Osteoblast (primary cell): ENCODE measurements around the gene FARS2. TPM values are rescaled to one million over a fixed set of nuclear protein-coding genes. Genes with fewer than 3 reads are reported as not detected.

Experiments used
- DNase-seq: peaks from one replicate; pipeline ENCODE4 v3.0.0; 2011; ENCODE audit warnings: low spot score, mixed read lengths; ENCODE audit not compliant: insufficient read length; ENCODE audit errors: missing footprints
- H2AFZ ChIP-seq: 2 replicates; pipeline ENCODE4 v1.6.0; 2011; ENCODE audit warnings: mild to moderate bottlenecking, low read length
- H3K27ac ChIP-seq: 2 replicates; pipeline ENCODE4 v1.5.1; 2011; ENCODE audit warnings: mild to moderate bottlenecking, low read depth, low read length, moderate library complexity
- H3K27me3 ChIP-seq: 2 replicates; pipeline ENCODE4 v1.6.0; 2012; ENCODE audit warnings: mild to moderate bottlenecking, control low read depth, inconsistent platforms, low read length, moderate library complexity; ENCODE audit not compliant: insufficient read depth
- H3K36me3 ChIP-seq: 2 replicates; pipeline ENCODE4 v1.5.1; 2011; ENCODE audit warnings: mild to moderate bottlenecking, low read length, control low read depth, moderate library complexity; ENCODE audit not compliant: insufficient read depth
- H3K4me1 ChIP-seq: 2 replicates; pipeline ENCODE4 v1.5.1; 2011; ENCODE audit warnings: mild to moderate bottlenecking, low read length, control low read depth, moderate library complexity; ENCODE audit not compliant: insufficient read depth
- H3K4me2 ChIP-seq: 2 replicates; pipeline ENCODE4 v1.6.0; 2011; ENCODE audit warnings: mild to moderate bottlenecking, low read length; ENCODE audit not compliant: insufficient read depth
- H3K4me3 ChIP-seq: fragments of 200-600 bp; sonication (generic); 3 replicates; pipeline ENCODE4 v1.5.1; 2012; ENCODE audit warnings: mild to moderate bottlenecking, low read length, inconsistent platforms; ENCODE audit not compliant: insufficient read depth
- H3K79me2 ChIP-seq: 2 replicates; pipeline ENCODE4 v1.6.0; 2012; ENCODE audit warnings: mild to moderate bottlenecking, low read length, control low read depth, inconsistent platforms; ENCODE audit not compliant: insufficient read depth
- H3K9me3 ChIP-seq: 2 replicates; pipeline ENCODE4 v1.5.1; 2011; ENCODE audit warnings: low read depth, low read length, control low read depth
- H4K20me1 ChIP-seq: 2 replicates; pipeline ENCODE4 v1.6.0; 2012; ENCODE audit warnings: mild to moderate bottlenecking, low read length, control low read depth; ENCODE audit not compliant: insufficient read depth
- total RNA-seq: library from RNA; depleted of rRNA; stranded (reverse); fragments of >200 nt; gene quantifications from 2 replicates; pipeline ENCODE4 v1.2.3, GENCODE V29; 2012
- TF ChIP-seq, protein P1 (sequence below): IDR thresholded peaks from 2 replicates; pipeline ENCODE4 v1.5.1; 2011; ENCODE audit warnings: mild to moderate bottlenecking, low read depth, low read length, moderate library complexity; ENCODE audit errors: extremely low read depth

The FARS2 gene
- total RNA-seq, 1 donor = 29.7 TPM

DNA sequence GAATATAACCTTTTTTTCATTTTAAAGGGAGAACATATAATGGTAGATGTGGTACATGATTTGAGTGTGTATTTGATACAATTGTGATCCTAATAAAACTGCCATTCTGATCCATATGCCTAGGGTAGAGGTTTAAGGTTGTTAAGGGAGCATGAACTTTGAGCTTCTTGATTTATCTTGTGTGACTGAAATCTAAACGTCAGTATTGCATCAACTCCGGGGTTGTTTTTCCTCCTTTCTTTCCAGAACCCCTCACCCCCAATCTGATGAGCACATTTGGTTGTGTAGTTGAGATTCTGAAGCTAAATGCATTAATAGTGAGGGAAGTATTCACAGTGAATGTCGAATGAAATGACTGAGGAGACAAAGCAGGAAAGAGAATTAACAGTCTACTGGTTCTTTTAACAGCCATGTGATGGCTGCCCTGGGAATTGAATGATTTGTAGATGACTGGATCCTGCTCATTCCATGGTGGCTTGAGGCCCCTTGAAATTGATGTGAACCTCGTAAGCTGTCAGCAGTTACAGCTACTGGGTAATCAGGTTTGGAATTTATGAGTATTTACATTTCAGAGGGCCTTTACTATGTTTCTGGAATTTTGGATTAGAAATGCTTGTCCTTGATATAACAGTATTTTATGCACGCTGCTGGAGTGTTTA, 44.8 kb downstream of the FARS2 start:
- Histone ChIP-seq H3K4me3 (no peak overlapping the region), H4K20me1 (peaks cover 32% of the 10 kb centered on the region), H3K4me2 (peak overlapping the region; percentile 6), H3K27me3 (no peaks in the 10 kb centered on the region), H3K27ac (no peak overlapping the region), H3K36me3 (no peaks in the 10 kb centered on the region), H3K9me3 (no peaks in the 10 kb centered on the region), H3K79me2 (peaks cover 9% of the 10 kb centered on the region), H2AFZ (no peak overlapping the region), H3K4me1 (peaks cover 10% of the 10 kb centered on the region)
- TF ChIP-seq, protein P1, sequence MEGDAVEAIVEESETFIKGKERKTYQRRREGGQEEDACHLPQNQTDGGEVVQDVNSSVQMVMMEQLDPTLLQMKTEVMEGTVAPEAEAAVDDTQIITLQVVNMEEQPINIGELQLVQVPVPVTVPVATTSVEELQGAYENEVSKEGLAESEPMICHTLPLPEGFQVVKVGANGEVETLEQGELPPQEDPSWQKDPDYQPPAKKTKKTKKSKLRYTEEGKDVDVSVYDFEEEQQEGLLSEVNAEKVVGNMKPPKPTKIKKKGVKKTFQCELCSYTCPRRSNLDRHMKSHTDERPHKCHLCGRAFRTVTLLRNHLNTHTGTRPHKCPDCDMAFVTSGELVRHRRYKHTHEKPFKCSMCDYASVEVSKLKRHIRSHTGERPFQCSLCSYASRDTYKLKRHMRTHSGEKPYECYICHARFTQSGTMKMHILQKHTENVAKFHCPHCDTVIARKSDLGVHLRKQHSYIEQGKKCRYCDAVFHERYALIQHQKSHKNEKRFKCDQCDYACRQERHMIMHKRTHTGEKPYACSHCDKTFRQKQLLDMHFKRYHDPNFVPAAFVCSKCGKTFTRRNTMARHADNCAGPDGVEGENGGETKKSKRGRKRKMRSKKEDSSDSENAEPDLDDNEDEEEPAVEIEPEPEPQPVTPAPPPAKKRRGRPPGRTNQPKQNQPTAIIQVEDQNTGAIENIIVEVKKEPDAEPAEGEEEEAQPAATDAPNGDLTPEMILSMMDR = no peak
- DNase-seq = peak; percentile 44

DNA sequence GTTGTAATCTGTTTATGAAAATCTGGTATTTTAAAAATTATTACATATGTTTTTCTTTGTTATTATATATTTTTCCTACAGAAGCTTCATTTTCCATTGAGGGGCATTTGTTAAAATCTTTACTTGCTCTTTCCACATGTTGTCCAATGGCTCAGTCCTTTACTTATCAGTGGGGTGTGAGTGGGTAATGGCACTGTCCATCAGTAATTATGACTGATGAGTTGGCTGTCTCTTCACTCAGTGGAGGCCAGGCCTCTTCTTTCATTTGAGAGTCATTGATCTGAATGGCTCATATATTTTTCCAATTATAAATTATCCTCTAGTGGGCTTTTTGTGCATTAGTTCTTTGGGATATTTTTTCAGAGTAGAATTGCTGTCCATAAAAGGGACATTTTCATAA, 45.7 kb downstream of the FARS2 start:
- no peaks in the 10 kb centered on the region for H3K27me3 ChIP-seq
- peaks cover 9% of the 10 kb centered on the region for H3K79me2 ChIP-seq
- no peak overlapping the region for H3K4me3 ChIP-seq
- no peak overlapping the region for H3K27ac ChIP-seq
- H3K36me3 ChIP-seq = no peaks in the 10 kb centered on the region
- DNase-seq = no peak
- H3K4me1 ChIP-seq = peaks cover 10% of the 10 kb centered on the region
- no peak overlapping the region for H3K4me2 ChIP-seq
- H3K9me3 ChIP-seq = no peaks in the 10 kb centered on the region
- TF ChIP-seq, protein P1 = no peak
- H4K20me1 ChIP-seq = peaks cover 24% of the 10 kb centered on the region
- no peak overlapping the region for H2AFZ ChIP-seq

DNA sequence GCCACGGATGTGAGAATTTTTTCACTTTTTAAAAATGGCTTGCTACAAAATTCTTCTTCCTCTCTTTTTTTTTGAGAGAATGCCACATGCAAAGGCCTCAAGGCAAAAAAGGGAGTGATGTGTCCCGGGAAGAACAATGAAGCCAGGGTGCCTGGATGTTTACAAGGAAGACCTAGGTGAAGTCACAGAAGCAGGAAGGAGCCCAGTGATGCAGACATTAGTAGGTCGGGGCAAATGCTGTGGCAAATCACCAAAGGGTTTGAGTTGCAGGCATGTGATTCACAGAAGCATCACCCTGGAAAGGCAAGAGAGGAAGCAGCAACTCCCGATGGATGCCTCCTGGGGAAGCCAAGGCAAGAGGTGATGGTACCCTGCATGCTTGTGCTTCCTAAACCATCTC, 46.8 kb downstream of the FARS2 start:
- H3K4me3 ChIP-seq = no peak overlapping the region
- H3K79me2 ChIP-seq = peaks cover 9% of the 10 kb centered on the region
- H3K27ac ChIP-seq = no peak overlapping the region
- H3K4me2 ChIP-seq = no peak overlapping the region
- no peak for DNase-seq
- TF ChIP-seq, protein P1 = no peak
- H3K36me3 ChIP-seq = no peaks in the 10 kb centered on the region
- H3K4me1 ChIP-seq = peaks cover 10% of the 10 kb centered on the region
- H3K9me3 ChIP-seq = no peaks in the 10 kb centered on the region
- no peaks in the 10 kb centered on the region for H3K27me3 ChIP-seq
- no peak overlapping the region for H2AFZ ChIP-seq
- peaks cover 26% of the 10 kb centered on the region for H4K20me1 ChIP-seq

DNA sequence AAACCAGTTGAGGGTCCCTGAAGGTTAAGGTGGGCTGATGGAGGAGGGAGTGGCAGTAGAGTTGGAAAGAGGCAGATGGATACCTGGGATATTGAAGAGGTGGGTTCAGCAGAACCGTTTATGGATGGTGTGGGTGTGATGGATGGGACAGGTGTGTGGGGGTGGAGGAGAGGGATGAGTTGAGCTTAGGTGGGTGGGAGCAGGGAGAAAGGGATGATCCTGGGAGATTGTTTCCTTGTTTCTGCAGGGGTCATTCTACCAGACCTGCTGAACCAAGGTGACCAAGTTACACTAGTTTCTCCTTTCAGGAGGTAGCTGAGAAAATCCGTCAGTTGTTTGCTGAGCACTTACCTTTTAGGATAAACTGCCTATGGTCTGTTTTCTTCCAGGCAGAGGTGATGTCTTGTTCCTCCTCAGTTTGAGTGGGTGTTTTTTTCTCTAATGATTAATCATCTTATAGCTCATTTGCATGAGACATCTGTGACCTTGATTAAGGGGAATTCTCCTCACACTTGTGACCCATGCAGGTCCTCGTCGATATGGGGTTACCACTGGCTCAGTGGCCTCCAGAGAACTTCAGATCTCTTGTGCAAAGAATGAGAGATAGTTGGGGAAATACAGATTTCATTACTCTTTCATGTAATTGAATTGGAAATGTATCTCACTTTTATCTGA, 53.0 kb downstream of the FARS2 start:
- no peaks in the 10 kb centered on the region for H3K36me3 ChIP-seq
- no peaks in the 10 kb centered on the region for H3K27me3 ChIP-seq
- H3K4me2 ChIP-seq = no peak overlapping the region
- no peak for DNase-seq
- H3K9me3 ChIP-seq = no peaks in the 10 kb centered on the region
- no peaks in the 10 kb centered on the region for H3K4me1 ChIP-seq
- H3K27ac ChIP-seq = no peak overlapping the region
- no peaks in the 10 kb centered on the region for H3K79me2 ChIP-seq
- no peak overlapping the region for H3K4me3 ChIP-seq
- TF ChIP-seq, protein P1 = no peak
- peaks cover 5% of the 10 kb centered on the region for H4K20me1 ChIP-seq
- no peak overlapping the region for H2AFZ ChIP-seq
